Loucy (cell line): ENCODE results near the gene ANO2.

Experiments used
- CTCF ChIP-seq: fragments of 200-600 bp; sonication (generic); conservative IDR thresholded peaks from 2 replicates; pipeline ENCODE4 v1.5.1; 2014; ENCODE audit warnings: mild to moderate bottlenecking, antibody characterized with exemption, low read length
- EZH2phosphoT487 ChIP-seq: fragments of 200-600 bp; IDR thresholded peaks from 2 replicates; pipeline ENCODE4 v1.6.1; 2018; ENCODE audit warnings: antibody characterized with exemption, mild to moderate bottlenecking, moderate library complexity, borderline replicate concordance

GRCh38 chr12:5581616-5582015, 363.4 kb downstream of the ANO2 start:
- TF ChIP-seq CTCF (no peak), EZH2phosphoT487 (no peak)
